SK-N-SH (cell line): ENCODE measurements around the gene KCNJ5. TPM values are rescaled to one million over a fixed set of nuclear protein-coding genes. Genes with fewer than 3 reads are reported as not detected.

Source experiments
- CTCF ChIA-PET: fragments of 300-600, 350-600 bp; formaldehyde crosslinking; extraction: SDS; loops from one replicate; lab custom pipeline; 2021; lab: Yijun Ruan, JAX
- POLR2A ChIA-PET: fragments of 350-600 bp; sonication (Branson Sonifier 250); formaldehyde crosslinking; extraction: SDS; loops from one replicate; lab custom pipeline; 2020; ENCODE audit warnings: antibody characterized with exemption, inconsistent platforms; lab: Yijun Ruan, JAX
- DNase-seq: peaks from one replicate; pipeline ENCODE4 v3.0.0; 2012
- H2AFZ ChIP-seq: fragments of 200-600 bp; sonication (generic); 2 replicates; pipeline ENCODE4 v1.8.1; 2016; ENCODE audit warnings: antibody characterized with exemption, mild to moderate bottlenecking, low read depth
- H3F3A ChIP-seq: fragments of 200-600 bp; sonication (generic); replicated peaks from 2 replicates; pipeline ENCODE3; 2016; ENCODE audit warnings: antibody characterized with exemption, mild to moderate bottlenecking; ENCODE audit not compliant: insufficient read depth
- H3K27ac ChIP-seq, 2 experiments: fragments of 200-500 bp in 1 of 2; fragments of 200-600 bp in 1 of 2; sonication (Bioruptor generic) in 1 of 2; sonication (generic), shearing (Covaris generic) in 1 of 2; 2 replicates each; pipeline versions ENCODE4 v1.5.1 to v1.6.1; 2014 to 2016; ENCODE audit warnings: low read depth in 2 of 2, inconsistent platforms in 1 of 2, low read length in 1 of 2, mild to moderate bottlenecking in 1 of 2, mixed read lengths in 1 of 2
- H3K27me3 ChIP-seq: fragments of 200-600 bp; sonication (generic), shearing (Covaris generic); 2 replicates; pipeline ENCODE4 v1.6.1; 2016; ENCODE audit warnings: mixed run types; ENCODE audit not compliant: insufficient read depth
- H3K36me3 ChIP-seq, 2 experiments: fragments of 200-500 bp in 1 of 2; fragments of 200-600 bp in 1 of 2; sonication (Bioruptor generic) in 1 of 2; sonication (generic) in 1 of 2; replicated peaks in 1 of 2; 2 replicates each; pipeline versions ENCODE3 to v1.5.1; 2014 to 2016; ENCODE audit warnings: low read length in 1 of 2, mild to moderate bottlenecking in 1 of 2; ENCODE audit not compliant: insufficient read depth in 2 of 2, control insufficient read depth in 1 of 2
- H3K4me1 ChIP-seq, 2 experiments: fragments of 200-500 bp in 1 of 2; fragments of 200-600 bp in 1 of 2; sonication (Bioruptor generic) in 1 of 2; sonication (generic), shearing (Covaris generic) in 1 of 2; 2 replicates each; pipeline versions ENCODE4 v1.5.1 to v1.6.1; 2014 to 2016; ENCODE audit warnings: low read depth in 1 of 2, low read length in 1 of 2, mixed run types in 1 of 2; ENCODE audit not compliant: insufficient read depth in 2 of 2, control insufficient read depth in 1 of 2
- H3K4me2 ChIP-seq: fragments of 200-600 bp; sonication (generic), shearing (Covaris generic); 2 replicates; pipeline ENCODE4 v1.6.1; 2017; ENCODE audit warnings: mixed run types
- H3K4me3 ChIP-seq, 2 experiments: fragments of 200-500 bp in 1 of 2; fragments of 200-600 bp in 1 of 2; sonication (Bioruptor generic) in 1 of 2; sonication (generic), shearing (Covaris generic) in 1 of 2; 2 replicates each; pipeline versions ENCODE4 v1.5.1 to v1.8.1; 2014 to 2016; ENCODE audit warnings: low read depth in 2 of 2, inconsistent platforms in 1 of 2, low read length in 1 of 2, mild to moderate bottlenecking in 1 of 2, mixed read lengths in 1 of 2, moderate library complexity in 1 of 2
- H3K79me2 ChIP-seq: fragments of 200-600 bp; sonication (generic); 2 replicates; pipeline ENCODE4 v1.8.1; 2017; ENCODE audit warnings: mild to moderate bottlenecking; ENCODE audit not compliant: insufficient read depth
- H3K9ac ChIP-seq: fragments of 200-600 bp; sonication (generic); 2 replicates; pipeline ENCODE4 v1.6.1; 2017; ENCODE audit warnings: mixed run types
- H3K9me2 ChIP-seq: fragments of 200-600 bp; sonication (generic); 2 replicates; pipeline ENCODE4 v1.6.1; 2017; ENCODE audit warnings: mixed run types
- H3K9me3 ChIP-seq: fragments of 200-600 bp; sonication (generic); 2 replicates; pipeline ENCODE4 v1.6.1; 2017; ENCODE audit warnings: mixed run types, mild to moderate bottlenecking, moderate library complexity
- H4K20me1 ChIP-seq: fragments of 200-600 bp; sonication (generic); 2 replicates; pipeline ENCODE4 v1.6.1; 2017; ENCODE audit warnings: mild to moderate bottlenecking, mixed run types; ENCODE audit not compliant: insufficient read depth
- CHD2 ChIP-seq: fragments of 150-350 bp; IDR thresholded peaks from 2 replicates; pipeline ENCODE4 v1.6.1; 2018; ENCODE audit warnings: low read length; ENCODE audit not compliant: partially characterized antibody
- CTCF ChIP-seq: fragments of 200-600 bp; sonication (generic); IDR thresholded peaks from 2 replicates; pipeline ENCODE4 v1.6.1; 2017; ENCODE audit warnings: antibody characterized with exemption, mild to moderate bottlenecking, moderate library complexity
- ELF1 ChIP-seq: IDR thresholded peaks from 2 replicates; pipeline ENCODE4 v1.4.0; 2012
- EZH2phosphoT487 ChIP-seq: fragments of 200-600 bp; sonication (generic); IDR thresholded peaks from 2 replicates; pipeline ENCODE4 v1.6.1; 2017; ENCODE audit warnings: low read depth, mixed run types, mild to moderate bottlenecking, antibody characterized with exemption, moderate library complexity, borderline replicate concordance
- FOSL2 ChIP-seq: IDR thresholded peaks from 2 replicates; pipeline ENCODE4 v1.4.0; 2012; ENCODE audit warnings: low read depth, mild to moderate bottlenecking, moderate library complexity, borderline replicate concordance
- FOXJ3 ChIP-seq: sonication (generic); formaldehyde crosslinking; IDR thresholded peaks from 2 replicates; pipeline ENCODE4 v1.5.1; 2020; ENCODE audit warnings: mild to moderate bottlenecking, missing genetic modification reagents
- GABPA ChIP-seq: IDR thresholded peaks from 2 replicates; pipeline ENCODE4 v1.4.0; 2012; ENCODE audit warnings: low read depth, mild to moderate bottlenecking
- JUND ChIP-seq: IDR thresholded peaks from 2 replicates; pipeline ENCODE4 v1.4.0; 2012
- NRF1 ChIP-seq: IDR thresholded peaks from 2 replicates; pipeline ENCODE4 v1.6.1; 2012; ENCODE audit warnings: low read depth, mild to moderate bottlenecking, low read length
- POLR2AphosphoS5 ChIP-seq: IDR thresholded peaks from 2 replicates; pipeline ENCODE4 v1.6.1; 2012; ENCODE audit warnings: low read depth, low read length
- RAD21 ChIP-seq: IDR thresholded peaks from 2 replicates; pipeline ENCODE4 v1.6.1; 2012; ENCODE audit warnings: mild to moderate bottlenecking, low read length
- RCOR1 ChIP-seq: fragments of 150-350 bp; IDR thresholded peaks from 2 replicates; pipeline ENCODE4 v1.6.1; 2017; ENCODE audit warnings: antibody characterized with exemption, low read length
- RFX5 ChIP-seq: IDR thresholded peaks from 2 replicates; pipeline ENCODE4 v1.6.1; 2012; ENCODE audit warnings: mild to moderate bottlenecking, improper control_type of control experiment, low read length
- SIN3A ChIP-seq: IDR thresholded peaks from 2 replicates; pipeline ENCODE4 v1.6.1; 2012; ENCODE audit warnings: low read depth, mild to moderate bottlenecking, low read length, moderate library complexity, borderline replicate concordance
- TCF12 ChIP-seq: IDR thresholded peaks from 2 replicates; pipeline ENCODE4 v1.4.0; 2012
- WGBS: methylation state at CpG from one replicate; pipeline ENCODE4 v1.1.6; 2017; ENCODE audit warnings: low lambda C conversion rate; 5-methylcytosine and 5-hydroxymethylcytosine counted together
- polyA plus RNA-seq, 3 experiments: library from polyadenylated mRNA; depleted of rRNA; stranded (reverse); fragments of >200 nt; gene quantifications; 2 replicates each; pipeline ENCODE4 v1.2.3, GENCODE V29; 2012
- TF ChIP-seq, protein P1 (sequence below): IDR thresholded peaks from 2 replicates; pipeline ENCODE4 v1.6.1; 2012; ENCODE audit warnings: mild to moderate bottlenecking, low read depth, low read length, moderate library complexity
- TF ChIP-seq, protein P2 (sequence below): fragments of 150-350 bp; IDR thresholded peaks from 2 replicates; pipeline ENCODE4 v1.6.1; 2016; ENCODE audit warnings: mild to moderate bottlenecking, low read depth, low read length

KCNJ5 gene
- polyA plus RNA-seq, 1 of the 3 experiments (the other 2 are of a cell fraction), result 0.03 TPM

- 75% methylated on average over 2 of the region's 2 CpGs for WGBS
- Histone ChIP-seq H4K20me1 (no peaks in the 10 kb centered on the region), H3F3A (no peaks in the 10 kb centered on the region), H3K4me2 (no peak overlapping the region), H2AFZ (no peak overlapping the region), H3K27me3 (peaks cover 5% of the 10 kb centered on the region; the same call in 1 of the 2 replicates), H3K9me2 (no peaks in the 10 kb centered on the region), H3K27ac (no peak overlapping the region), H3K9me3 (no peaks in the 10 kb centered on the region), H3K9ac (no peak overlapping the region), H3K79me2 (no peaks in the 10 kb centered on the region)
- DNase-seq, result no peak
- TF ChIP-seq CTCF (no peak), POLR2AphosphoS5 (no peak), GABPA (no peak), RCOR1 (no peak), SIN3A (no peak), FOXJ3 (CRISPR knock-in tag) (no peak), NRF1 (no peak), JUND (no peak), EZH2phosphoT487 (no peak), ELF1 (no peak), CHD2 (no peak), RAD21 (no peak), TCF12 (no peak), RFX5 (no peak), FOSL2 (no peak)
- TF ChIP-seq, protein P1, sequence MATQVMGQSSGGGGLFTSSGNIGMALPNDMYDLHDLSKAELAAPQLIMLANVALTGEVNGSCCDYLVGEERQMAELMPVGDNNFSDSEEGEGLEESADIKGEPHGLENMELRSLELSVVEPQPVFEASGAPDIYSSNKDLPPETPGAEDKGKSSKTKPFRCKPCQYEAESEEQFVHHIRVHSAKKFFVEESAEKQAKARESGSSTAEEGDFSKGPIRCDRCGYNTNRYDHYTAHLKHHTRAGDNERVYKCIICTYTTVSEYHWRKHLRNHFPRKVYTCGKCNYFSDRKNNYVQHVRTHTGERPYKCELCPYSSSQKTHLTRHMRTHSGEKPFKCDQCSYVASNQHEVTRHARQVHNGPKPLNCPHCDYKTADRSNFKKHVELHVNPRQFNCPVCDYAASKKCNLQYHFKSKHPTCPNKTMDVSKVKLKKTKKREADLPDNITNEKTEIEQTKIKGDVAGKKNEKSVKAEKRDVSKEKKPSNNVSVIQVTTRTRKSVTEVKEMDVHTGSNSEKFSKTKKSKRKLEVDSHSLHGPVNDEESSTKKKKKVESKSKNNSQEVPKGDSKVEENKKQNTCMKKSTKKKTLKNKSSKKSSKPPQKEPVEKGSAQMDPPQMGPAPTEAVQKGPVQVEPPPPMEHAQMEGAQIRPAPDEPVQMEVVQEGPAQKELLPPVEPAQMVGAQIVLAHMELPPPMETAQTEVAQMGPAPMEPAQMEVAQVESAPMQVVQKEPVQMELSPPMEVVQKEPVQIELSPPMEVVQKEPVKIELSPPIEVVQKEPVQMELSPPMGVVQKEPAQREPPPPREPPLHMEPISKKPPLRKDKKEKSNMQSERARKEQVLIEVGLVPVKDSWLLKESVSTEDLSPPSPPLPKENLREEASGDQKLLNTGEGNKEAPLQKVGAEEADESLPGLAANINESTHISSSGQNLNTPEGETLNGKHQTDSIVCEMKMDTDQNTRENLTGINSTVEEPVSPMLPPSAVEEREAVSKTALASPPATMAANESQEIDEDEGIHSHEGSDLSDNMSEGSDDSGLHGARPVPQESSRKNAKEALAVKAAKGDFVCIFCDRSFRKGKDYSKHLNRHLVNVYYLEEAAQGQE, result no peak
- TF ChIP-seq, protein P2, sequence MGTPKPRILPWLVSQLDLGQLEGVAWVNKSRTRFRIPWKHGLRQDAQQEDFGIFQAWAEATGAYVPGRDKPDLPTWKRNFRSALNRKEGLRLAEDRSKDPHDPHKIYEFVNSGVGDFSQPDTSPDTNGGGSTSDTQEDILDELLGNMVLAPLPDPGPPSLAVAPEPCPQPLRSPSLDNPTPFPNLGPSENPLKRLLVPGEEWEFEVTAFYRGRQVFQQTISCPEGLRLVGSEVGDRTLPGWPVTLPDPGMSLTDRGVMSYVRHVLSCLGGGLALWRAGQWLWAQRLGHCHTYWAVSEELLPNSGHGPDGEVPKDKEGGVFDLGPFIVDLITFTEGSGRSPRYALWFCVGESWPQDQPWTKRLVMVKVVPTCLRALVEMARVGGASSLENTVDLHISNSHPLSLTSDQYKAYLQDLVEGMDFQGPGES, result no peak
- TF ChIP-seq, all 33 proteins: peak for 0
- CTCF ChIA-PET, result interaction anchor here (1.3 to 4.8 kb wide), 3 partner anchors 31 to 767 kb away, joined by 5 to 26 read pairs (median 24); no protein-coding TSS in a partner anchor
- Histone ChIP-seq H3K36me3 (no peaks in the 10 kb centered on the region), H3K4me1 (peaks cover 0 to 2% of the 10 kb centered on the region in 2 experiments; a peak in 1 of 4 replicates), H3K4me3 (no peak overlapping the region)
- POLR2A ChIA-PET, result no interaction called here
These were observed 34.1 kb downstream of the KCNJ5 start for GRCh38 chr11:128925250-128925600.
